ENCODE measurements around the gene ADORA1. TPM values are rescaled to one million over a fixed set of nuclear protein-coding genes. Genes with fewer than 3 reads are reported as not detected.

Gene ADORA1
- total and polyA plus RNA-seq, 2 of the 13 experiments (the other 11 are each of a cell fraction or from before 2014, with no cell fraction given) = 0.11 TPM; not detected in 1

- no peaks in the 10 kb centered on the region; the same call in 1 of the 2 replicates for H4K20me1 ChIP-seq (ENCODE audit: insufficient read depth, low read length)
- DNase-seq (ENCODE audit: low spot score) (no peak), ATAC-seq (no peak), FAIRE-seq (no peak)
- H3K79me2 ChIP-seq (ENCODE audit: insufficient read depth, low read length) = no peaks in the 10 kb centered on the region
- no peak overlapping the region for H2AFZ ChIP-seq (ENCODE audit: low read length)
- H3K4me2 ChIP-seq (ENCODE audit: low read depth, low read length) = no peak overlapping the region
- H3K27me3 ChIP-seq (ENCODE audit: control insufficient read depth in 1 of 2, insufficient read depth in 2 of 2, low read length in 2 of 2) = 0 out of 5 replicates have a peak, but pooled peaks cover 0 to 6% of the 10 kb centered on the region in 2 experiments
- CTCF ChIA-PET (ENCODE audit: low intra/inter-chr PET ratio, low total read pairs) = no interaction called here
- H3K4me1 ChIP-seq (ENCODE audit: insufficient read depth, low read length) = peaks cover 16% of the 10 kb centered on the region
- H3K27ac ChIP-seq (ENCODE audit: extremely low read length, insufficient read depth, low read length) = no peak overlapping the region
- intact Hi-C loops (cut with micrococcal nuclease; ENCODE audit: unreplicated experiment) (no loop called here), in situ Hi-C loops (cut with HindIII; ENCODE audit: extremely low pct_ligation_motif_present, low pct_unique_long_range_greater_than_20kb) (no loop called here)
- WGBS (ENCODE audit: low lambda C conversion rate) = 0% methylated on average over 1 of the region's 1 CpG
- no peaks in the 10 kb centered on the region for H3K9me3 ChIP-seq (ENCODE audit: low read length)
- no peak overlapping the region for H3K4me3 ChIP-seq (replicated peaks in 1 of 3; ENCODE audit: insufficient read depth in 1 of 3, low read depth in 2 of 3, low read length in 3 of 3)
- TF ChIP-seq ZNF607 (CRISPR knock-in tag; IDR thresholded peaks at IDR 0.05; ENCODE audit: borderline replicate concordance) (no peak), ZNF230 (CRISPR knock-in tag; IDR thresholded peaks at IDR 0.05) (no peak), ZNF484 (CRISPR knock-in tag; IDR thresholded peaks at IDR 0.05; ENCODE audit: borderline replicate concordance, low read depth) (no peak), CHD2 (IDR thresholded peaks at IDR 0.05; ENCODE audit: low read depth, low read length) (no peak), JUN (CRISPR knock-in tag; IDR thresholded peaks at IDR 0.05) (no peak), GABPB1 (CRISPR knock-in tag; IDR thresholded peaks at IDR 0.05) (no peak), ELF4 (CRISPR knock-in tag; IDR thresholded peaks at IDR 0.05; ENCODE audit: borderline replicate concordance) (no peak), ZNF317 (CRISPR knock-in tag; IDR thresholded peaks at IDR 0.05) (no peak), ZNF550 (CRISPR knock-in tag; IDR thresholded peaks at IDR 0.05; ENCODE audit: borderline replicate concordance) (no peak), ZNF326 (CRISPR knock-in tag; IDR thresholded peaks at IDR 0.05; ENCODE audit: borderline replicate concordance) (no peak)
- TF ChIP-seq, protein P1, sequence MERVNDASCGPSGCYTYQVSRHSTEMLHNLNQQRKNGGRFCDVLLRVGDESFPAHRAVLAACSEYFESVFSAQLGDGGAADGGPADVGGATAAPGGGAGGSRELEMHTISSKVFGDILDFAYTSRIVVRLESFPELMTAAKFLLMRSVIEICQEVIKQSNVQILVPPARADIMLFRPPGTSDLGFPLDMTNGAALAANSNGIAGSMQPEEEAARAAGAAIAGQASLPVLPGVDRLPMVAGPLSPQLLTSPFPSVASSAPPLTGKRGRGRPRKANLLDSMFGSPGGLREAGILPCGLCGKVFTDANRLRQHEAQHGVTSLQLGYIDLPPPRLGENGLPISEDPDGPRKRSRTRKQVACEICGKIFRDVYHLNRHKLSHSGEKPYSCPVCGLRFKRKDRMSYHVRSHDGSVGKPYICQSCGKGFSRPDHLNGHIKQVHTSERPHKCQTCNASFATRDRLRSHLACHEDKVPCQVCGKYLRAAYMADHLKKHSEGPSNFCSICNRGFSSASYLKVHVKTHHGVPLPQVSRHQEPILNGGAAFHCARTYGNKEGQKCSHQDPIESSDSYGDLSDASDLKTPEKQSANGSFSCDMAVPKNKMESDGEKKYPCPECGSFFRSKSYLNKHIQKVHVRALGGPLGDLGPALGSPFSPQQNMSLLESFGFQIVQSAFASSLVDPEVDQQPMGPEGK (CRISPR knock-in tag; IDR thresholded peaks at IDR 0.05) = no peak
- TF ChIP-seq, protein P2, sequence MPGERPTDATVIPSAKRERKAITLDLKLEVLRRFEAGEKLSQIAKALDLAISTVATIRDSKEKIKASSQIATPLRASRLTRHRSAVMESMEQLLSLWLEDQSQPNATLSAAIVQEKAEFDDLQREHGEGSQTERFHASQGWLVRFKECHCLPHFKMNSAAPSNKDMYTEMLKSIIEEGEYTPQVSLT (CRISPR knock-in tag; IDR thresholded peaks at IDR 0.05; ENCODE audit: borderline replicate concordance, low read depth) = no peak
- POLR2A ChIA-PET = no interaction called here
- H3K9ac ChIP-seq (ENCODE audit: insufficient read depth, low read depth, low read length) = no peak overlapping the region
- BruUV-seq (replicated peaks) = no TSS peak
- H3K36me3 ChIP-seq (replicated peaks in 1 of 2; ENCODE audit: control insufficient read depth in 1 of 2, insufficient read depth in 2 of 2, low read length in 2 of 2) = no peaks in the 10 kb centered on the region
These were observed 80.7 kb downstream of the ADORA1 start for GRCh38 chr1:203208181-203208580.

All from HepG2 (cell line).